Stimulated activated CD4-positive, alpha-beta T cell treated with anti-CD3 and anti-CD28 coated beads, Interleukin-15, amount 100 ng/mL, for 48 hours (primary cell): ENCODE results near the gene PSMA7.

Experiments
- DNase-seq, 2 donors: peaks; one replicate each; pipeline ENCODE4 v3.0.0-alpha.2; 2020; ENCODE audit warnings: low read depth in 2 of 2

PSMA7 gene

DNA sequence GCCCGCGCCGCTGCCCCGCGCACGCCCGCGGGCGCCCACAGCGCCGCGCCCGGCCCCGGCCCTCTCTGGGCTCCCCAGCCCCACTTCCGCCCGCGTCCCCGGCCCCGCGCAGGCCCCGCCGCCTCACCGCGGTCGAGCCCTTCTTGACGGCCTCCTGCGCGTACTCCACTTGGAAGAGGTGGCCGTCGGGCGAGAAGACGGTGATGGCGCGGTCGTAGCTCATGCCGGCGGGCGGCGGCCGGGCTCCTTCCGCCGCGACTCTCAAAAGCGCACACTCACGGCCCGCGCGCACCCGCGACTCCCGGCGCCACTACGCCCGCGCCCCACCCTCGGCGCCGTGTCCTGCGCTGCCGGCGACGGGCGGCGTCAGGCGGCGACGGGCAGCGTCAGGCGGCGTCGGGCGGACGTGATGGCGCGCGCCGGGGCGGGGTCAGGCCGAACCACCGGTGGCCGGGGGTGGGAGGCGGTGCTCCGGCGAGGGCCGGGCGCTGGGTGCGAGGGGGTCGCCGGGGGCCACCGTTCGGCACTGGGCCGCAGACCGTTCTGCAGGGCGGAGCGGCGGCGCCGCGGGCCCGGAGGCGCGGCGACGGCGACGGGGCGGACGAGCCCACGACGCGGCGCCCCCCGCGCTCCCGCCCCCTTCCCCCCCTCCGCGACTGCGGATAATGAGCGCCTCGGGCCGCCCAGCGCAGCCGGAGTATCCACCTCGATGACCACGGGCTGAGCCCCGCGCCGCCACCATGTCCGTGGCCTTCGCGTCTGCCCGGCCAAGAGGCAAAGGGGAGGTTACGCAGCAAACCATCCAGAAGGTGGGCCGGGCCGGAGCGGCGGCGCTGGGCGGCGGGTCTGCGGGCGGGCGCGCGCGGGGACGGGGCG lies at the start of gene PSMA7, which contains the start of gene SS18L1:
PSMA7 (minus strand) TSS at position 314 of the 876 bp plus-strand sequence; CDS start at position 223, 91 bp downstream.
SS18L1 (plus strand) TSS at position 689 of the 876 bp plus-strand sequence; CDS start at position 741, 52 bp downstream.
- peak; percentile 68 to 79 for DNase-seq

DNA sequence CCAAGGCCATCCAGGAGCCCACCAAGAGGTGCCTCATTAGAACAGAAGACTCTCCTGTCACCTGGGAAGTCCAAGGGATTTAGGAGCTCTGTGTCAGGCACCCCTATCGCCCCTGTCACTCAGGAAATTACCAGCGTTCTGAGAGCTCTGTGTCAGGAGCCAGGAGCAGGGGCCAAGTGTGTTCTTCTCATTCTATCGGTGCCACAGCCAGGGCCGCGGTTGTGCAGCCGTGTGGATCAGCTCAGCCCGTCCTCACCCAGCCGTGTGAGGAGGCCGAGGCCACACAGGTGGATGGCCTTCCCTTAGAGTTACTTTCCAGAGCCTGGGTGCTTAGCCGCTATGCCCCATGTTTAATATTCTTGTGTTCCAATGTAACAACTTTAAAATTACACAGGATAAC lies 49.4 kb upstream of the PSMA7 start:
- no peak for DNase-seq

DNA sequence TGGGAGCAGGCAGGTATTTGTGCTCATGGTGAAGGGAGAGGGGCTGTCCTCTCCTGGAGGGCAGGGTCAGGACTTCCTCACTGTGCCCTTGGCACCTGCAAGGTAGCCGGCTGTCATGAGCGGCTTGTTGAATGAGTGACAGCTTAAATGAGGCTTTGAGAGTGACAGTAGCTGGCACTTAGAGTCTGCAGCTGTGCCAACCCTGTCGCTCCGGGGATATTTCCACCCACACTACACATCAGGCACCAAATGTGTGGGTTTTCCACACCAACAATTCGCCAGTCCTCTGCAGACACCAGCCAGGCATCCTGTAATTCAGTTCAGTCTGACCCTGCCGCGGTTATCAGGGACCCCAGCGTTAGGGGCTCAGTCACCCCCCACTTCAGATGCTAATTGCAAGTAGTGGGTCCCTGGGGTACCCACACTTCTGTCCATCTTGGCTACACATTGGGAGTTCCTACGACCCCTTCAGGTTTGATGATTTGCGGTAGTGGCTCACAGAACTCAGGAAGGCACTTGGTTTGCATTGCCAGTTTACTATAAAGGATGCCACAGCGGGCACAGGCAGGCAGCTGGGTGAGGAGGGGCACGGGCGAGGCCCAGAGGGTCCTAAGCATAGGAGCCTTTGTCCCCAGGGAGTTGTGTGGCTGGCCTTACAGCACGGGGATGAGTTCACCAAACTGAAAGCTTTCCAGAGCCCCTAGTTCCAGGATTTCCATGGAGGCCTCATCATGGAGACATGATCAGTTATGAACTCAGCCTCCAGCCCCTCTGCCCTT lies 48.8 kb upstream of the PSMA7 start:
- DNase-seq = no peak

- DNase-seq = no peak
Measured at GRCh38 chr20:62190639-62191411, 47.6 kb upstream of the PSMA7 start.

- no peak for DNase-seq
Measured at GRCh38 chr20:62186887-62187866, 44.0 kb upstream of the PSMA7 start.

- DNase-seq = no peak
Measured at GRCh38 chr20:62186096-62186426, 42.9 kb upstream of the PSMA7 start.

DNA sequence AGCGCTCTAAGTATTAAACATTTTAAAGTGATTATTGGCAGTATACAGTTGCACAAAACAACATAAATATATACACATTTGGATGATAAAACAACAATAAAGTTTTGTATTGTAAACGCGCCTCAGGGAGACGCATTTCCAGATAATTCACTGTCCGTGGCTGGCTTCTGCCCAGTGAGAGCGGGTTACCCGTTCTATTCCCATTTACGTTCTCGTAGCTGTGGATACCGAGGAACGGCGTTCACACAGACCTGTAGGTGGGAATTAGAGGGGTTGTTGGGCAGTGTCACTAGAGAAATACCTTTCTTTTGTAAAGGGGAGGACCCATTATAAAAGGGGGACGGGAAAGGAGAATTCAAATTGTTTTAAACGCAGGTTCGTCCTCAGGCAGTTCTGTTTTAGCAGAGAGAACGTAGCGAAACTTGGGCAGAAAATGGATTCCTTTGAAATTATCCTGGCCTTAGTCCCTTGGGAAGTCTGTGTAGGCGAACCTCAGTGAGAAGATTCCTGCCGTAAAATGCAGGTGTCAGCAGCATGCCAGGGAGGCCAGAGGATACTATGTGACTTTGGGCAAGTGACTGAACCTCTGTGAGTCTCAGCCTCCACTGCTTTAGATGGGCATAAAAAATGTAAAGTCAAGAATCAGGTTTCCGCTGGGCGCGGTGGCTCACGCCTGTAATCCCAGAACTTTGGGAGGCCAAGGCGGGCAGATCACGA lies 40.4 kb upstream of the PSMA7 start:
- no peak for DNase-seq

DNA sequence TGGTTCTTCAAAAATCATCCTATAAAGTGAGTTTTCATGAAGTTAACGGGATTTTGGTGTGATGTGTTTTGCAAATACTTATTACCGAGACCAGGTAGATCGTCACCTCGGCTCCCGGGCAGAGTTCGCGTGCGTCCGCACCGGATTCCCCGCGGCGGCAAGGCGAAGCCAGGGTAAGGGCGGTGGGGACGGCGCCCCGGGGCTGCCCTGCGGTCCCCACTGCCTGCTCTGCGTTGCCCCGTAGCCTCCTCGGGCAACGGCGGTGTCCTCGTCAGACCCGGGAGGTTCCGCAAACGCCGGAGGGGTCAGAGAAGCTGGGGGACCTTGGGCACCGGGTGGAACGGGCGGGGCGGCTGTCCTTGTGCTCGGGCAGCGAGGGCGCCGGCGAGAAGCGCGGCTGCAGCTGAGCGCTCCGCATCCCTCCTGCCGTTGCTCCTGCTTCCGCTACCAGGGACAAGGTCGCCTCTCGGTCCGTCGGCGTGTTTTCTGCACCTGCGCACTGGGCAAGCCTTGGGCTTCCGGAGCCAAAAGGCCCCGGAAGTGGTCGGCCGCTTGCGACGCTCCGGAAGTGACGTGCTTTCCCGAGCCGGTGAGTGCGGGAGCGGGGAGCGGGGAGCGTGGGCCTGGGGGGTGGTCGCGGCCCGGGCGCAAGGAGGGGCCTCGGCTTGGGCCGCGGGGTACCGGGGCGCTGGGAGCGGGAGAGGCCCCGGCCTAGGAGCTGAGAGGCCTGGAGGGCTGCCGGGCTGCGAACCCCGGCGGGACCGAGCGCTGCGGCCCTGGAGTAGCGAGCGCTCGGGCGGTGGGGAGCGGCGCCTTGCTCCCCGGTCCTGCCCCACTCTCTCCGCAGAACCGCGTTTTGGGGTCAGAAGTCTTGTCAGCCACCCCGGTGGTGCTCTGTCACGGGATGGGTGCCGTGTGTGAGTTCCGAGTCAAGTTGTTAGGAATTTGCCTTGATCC lies 39.6 kb upstream of the PSMA7 start, which contains the start of gene MTG2:
MTG2 (plus strand) TSS at position 560 of the 957 bp plus-strand sequence. CDS start 10,393 bp downstream, outside the sequence.
- DNase-seq = peak; percentile 92

DNA sequence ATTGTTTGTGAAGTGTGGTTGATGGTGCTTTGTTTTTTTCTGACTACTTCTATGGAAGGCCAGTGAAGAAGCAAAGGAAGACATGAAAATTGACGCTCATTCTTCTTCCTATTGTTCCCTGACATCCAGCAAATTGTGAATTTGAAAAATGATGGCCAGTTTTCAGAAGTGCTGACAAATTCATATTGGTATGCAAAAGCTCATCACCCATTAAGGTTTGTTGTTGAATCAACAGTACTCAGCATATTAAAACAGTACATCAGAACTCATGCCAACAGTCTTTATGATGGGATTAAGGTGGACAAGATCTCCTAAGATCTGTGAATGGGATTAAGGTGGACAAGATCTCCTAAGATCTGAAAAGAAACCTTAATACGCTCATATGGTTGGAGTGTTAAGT lies 38.6 kb upstream of the PSMA7 start:
- DNase-seq = no peak

GRCh38 chr20:62179162-62179504 lies 35.9 kb upstream of the PSMA7 start:
- no peak for DNase-seq

GRCh38 chr20:62178316-62179161 lies 35.3 kb upstream of the PSMA7 start:
- DNase-seq = no peak

GRCh38 chr20:62177307-62177706 lies 34.1 kb upstream of the PSMA7 start:
- no peak for DNase-seq

DNA sequence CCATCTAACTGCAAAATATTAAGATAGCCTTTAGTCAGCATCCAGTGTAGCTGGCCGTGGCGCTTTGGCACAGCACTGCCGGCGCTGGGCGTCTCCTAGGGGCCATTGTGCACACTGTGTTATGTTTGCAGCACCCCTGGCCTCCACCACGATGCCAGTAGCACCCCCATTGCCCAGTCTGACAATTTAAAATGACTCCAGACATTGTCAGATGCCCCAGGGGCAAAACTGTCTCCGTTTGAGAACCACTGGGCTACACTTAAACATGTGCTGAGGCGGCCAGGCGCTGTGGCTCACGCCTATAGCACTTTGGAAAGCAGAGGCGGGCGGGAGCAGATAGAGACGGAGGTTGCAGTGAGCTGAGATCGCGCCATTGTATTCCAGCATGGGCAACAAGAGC lies 33.7 kb upstream of the PSMA7 start:
- DNase-seq = no peak

DNA sequence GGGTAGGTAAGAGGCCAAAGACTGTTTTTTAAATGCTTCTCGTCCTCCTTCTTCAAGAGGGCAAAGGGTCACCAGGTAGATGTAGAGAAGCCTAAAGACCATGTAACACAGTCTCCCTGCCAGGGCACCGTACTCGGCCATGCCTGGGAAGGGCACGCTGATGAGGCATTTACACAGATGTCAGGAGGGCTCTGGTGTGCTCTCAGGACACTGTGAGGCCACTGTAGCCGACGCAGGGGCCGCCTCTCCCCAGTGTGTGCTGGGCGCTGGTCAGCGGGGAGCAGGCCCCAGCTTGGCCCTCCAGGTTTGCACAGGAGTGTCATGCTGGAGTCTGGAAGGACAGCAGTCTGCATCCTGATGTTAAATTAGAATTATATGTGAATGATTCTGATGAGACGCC lies 32.5 kb upstream of the PSMA7 start:
- DNase-seq = no peak

- DNase-seq = no peak
Measured at GRCh38 chr20:62174870-62175624, 31.9 kb upstream of the PSMA7 start.

GRCh38 chr20:62174021-62174804 lies 31.0 kb upstream of the PSMA7 start:
- DNase-seq = no peak

GRCh38 chr20:62172666-62173065 lies 29.5 kb upstream of the PSMA7 start:
- no peak for DNase-seq
